HS-27A (cell line): Measurements from ENCODE around the gene PIP5K1C.
"Not testable (repeated sequence)": the region's sequence is repeated elsewhere in the genome, so short reads cannot be mapped to it uniquely, and the experiment has no call there.

Experiments
- DNase-seq: peaks from one replicate; pipeline ENCODE4 v3.0.0-alpha.2; 2012; ENCODE audit warnings: low read depth, missing footprints

PIP5K1C gene

GRCh38 chr19:3644351-3645066, 55.8 kb downstream of the PIP5K1C start:
- DNase-seq = no peak

GRCh38 chr19:3643674-3644313, 56.5 kb downstream of the PIP5K1C start:
- DNase-seq = no peak

GRCh38 chr19:3642987-3643673, 57.1 kb downstream of the PIP5K1C start:
- DNase-seq = no peak

GRCh38 chr19:3642296-3642695, 58.0 kb downstream of the PIP5K1C start:
- DNase-seq = no peak

- no peak for DNase-seq
Observed at GRCh38 chr19:3641515-3642269, 58.6 kb downstream of the PIP5K1C start.

GRCh38 chr19:3639479-3639878, 60.8 kb downstream of the PIP5K1C start:
- DNase-seq = no peak

- DNase-seq = no peak
Observed at GRCh38 chr19:3638208-3639193, 61.8 kb downstream of the PIP5K1C start.

GRCh38 chr19:3637621-3638020, 62.6 kb downstream of the PIP5K1C start:
- no peak for DNase-seq

GRCh38 chr19:3636962-3637361, 63.3 kb downstream of the PIP5K1C start:
- DNase-seq = no peak

- DNase-seq = no peak
Observed at GRCh38 chr19:3636506-3636905, 63.8 kb downstream of the PIP5K1C start.

- no peak for DNase-seq
Observed at GRCh38 chr19:3634496-3635045, 65.7 kb downstream of the PIP5K1C start.

GRCh38 chr19:3633559-3633988, 66.7 kb downstream of the PIP5K1C start:
- no peak for DNase-seq

- DNase-seq = no peak
Observed at GRCh38 chr19:3632739-3633558, 67.3 kb downstream of the PIP5K1C start.

GRCh38 chr19:3632098-3632497, 68.2 kb downstream of the PIP5K1C start:
- no peak for DNase-seq

GRCh38 chr19:3631053-3631861, 69.0 kb downstream of the PIP5K1C start:
- no peak for DNase-seq

GRCh38 chr19:3628766-3629165, 71.5 kb downstream of the PIP5K1C start:
- not testable (repeated sequence) for DNase-seq

- no peak for DNase-seq
Observed at GRCh38 chr19:3627351-3627723, 72.9 kb downstream of the PIP5K1C start.

- peak; percentile 92 for DNase-seq
Observed at GRCh38 chr19:3626473-3627350, 73.6 kb downstream of the PIP5K1C start, which contains the start of gene CACTIN. CACTIN (minus strand) TSS chr19:3626790; CDS start chr19:3626762, 28 bp downstream.
